Right renal cortex interstitium (tissue), 3 donors: ENCODE data around the gene CACTIN. TPM values are rescaled to one million over a fixed set of nuclear protein-coding genes. Genes with fewer than 3 reads are reported as not detected.
"Not testable (repeated sequence)": the region's sequence is repeated elsewhere in the genome, so short reads cannot be mapped to it uniquely, and the experiment has no call there.

ENCODE experiments used
- DNase-seq, 3 donors: peaks; one replicate each; pipeline ENCODE4 v3.0.0-alpha.2; 2013; ENCODE audit warnings: low read depth in 3 of 3, low spot score in 2 of 3
- polyA plus RNA-seq, 3 donors: library from polyadenylated mRNA; unstranded; fragments of 120-200 nt; gene quantifications; one replicate each; pipeline ENCODE4 v1.2.1, GENCODE V29; 2013; ENCODE audit not compliant: insufficient read length in 3 of 3

Gene CACTIN
- polyA plus RNA-seq, 3 donors: 17.8 to 19.3 (median 18.6) TPM

DNA sequence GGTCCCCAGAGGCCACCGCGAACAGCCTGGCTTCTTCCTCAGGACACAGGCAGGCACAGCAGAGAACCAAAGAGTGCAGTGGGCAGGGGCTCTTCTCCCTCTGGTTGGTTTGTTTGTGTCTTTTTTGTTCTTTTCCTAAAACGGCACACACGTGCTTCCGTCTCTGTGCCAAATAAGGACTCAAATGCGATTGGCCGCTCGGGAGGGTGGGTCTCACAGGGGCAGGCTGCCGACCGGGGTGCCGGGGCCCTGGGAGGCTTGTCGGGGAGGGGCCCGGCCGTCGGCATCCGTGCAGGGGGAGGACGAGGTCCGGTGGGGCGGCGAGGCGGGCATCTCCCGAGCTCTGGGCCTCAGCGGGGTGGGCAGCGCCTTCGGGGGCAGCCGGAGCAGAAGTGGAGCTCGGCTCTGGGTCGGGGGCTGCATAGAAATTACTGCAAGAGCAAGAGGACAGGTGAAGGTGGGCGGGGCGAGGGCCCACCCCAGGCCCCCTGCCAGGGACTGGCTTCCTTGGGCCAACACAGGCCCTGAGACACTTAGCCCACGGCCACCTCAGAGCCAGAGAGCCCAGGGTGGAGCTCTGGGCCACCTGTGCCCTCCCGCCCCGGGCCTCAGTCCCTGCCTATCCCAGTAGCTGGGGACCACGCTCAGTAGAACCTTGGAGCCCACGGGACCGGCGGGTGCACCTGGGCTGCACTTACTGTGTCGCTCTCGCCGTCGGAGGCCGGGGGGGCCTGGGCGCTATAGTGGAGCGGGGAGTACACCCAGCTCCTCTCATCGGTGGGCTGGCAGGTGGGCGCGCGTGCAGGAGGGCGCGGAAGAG is 6.4 kb upstream of the CACTIN start:
- no peak for DNase-seq

DNA sequence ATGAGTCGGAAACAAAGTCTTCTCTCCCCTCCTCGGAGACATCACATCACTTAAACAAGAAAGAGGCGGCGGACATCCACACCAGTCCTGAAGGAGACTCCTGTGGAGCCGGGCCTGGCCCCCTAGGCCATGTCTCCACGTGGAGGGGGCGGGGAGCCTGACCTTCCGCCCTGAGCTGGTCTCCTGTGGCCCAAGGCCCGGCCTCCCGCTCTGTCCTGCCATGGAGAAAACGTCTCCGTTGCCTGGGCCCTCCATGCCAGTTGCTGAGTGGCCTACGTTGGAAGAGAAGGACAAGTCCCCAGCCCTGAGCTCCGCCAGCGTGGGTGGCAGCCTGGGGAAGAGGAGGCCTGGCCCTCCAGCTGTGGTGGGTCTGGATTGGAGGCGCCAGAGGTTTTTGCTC is 5.5 kb upstream of the CACTIN start:
- DNase-seq: no peak

GRCh38 chr19:3631053-3631861 is 4.7 kb upstream of the CACTIN start:
- no peak for DNase-seq

- DNase-seq: not testable (repeated sequence)
Observed at GRCh38 chr19:3628766-3629165, 2.2 kb upstream of the CACTIN start.

- DNase-seq: no peak
Observed at GRCh38 chr19:3627351-3627723, 747 bp upstream of the CACTIN start.

GRCh38 chr19:3625996-3626472 is 556 bp downstream of the CACTIN start:
- DNase-seq: no peak

DNA sequence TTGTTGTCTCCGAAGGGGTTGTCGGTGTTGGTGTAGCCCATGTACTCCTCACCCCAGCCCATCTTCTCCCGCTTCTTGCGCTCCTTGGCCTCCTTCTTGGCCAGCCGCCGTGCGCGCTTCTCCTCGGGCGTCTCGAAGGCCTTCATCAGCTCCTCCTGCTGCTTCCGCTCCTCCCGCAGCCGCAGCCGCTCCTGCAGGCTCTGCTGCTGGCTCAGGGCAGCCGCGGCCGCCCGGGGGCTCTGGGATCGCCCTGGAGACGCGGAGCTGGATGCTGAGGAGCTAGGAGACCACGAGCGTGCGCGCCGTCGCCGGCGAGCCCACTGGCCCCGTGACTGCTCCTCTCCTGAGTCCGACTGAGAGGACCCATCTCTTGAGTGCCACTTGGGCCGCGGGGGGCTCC is 2.9 kb downstream of the CACTIN start:
- no peak for DNase-seq

GRCh38 chr19:3622224-3622623 is 4.4 kb downstream of the CACTIN start:
- DNase-seq: no peak

- DNase-seq: no peak
Observed at GRCh38 chr19:3621689-3622088, 4.9 kb downstream of the CACTIN start.

DNA sequence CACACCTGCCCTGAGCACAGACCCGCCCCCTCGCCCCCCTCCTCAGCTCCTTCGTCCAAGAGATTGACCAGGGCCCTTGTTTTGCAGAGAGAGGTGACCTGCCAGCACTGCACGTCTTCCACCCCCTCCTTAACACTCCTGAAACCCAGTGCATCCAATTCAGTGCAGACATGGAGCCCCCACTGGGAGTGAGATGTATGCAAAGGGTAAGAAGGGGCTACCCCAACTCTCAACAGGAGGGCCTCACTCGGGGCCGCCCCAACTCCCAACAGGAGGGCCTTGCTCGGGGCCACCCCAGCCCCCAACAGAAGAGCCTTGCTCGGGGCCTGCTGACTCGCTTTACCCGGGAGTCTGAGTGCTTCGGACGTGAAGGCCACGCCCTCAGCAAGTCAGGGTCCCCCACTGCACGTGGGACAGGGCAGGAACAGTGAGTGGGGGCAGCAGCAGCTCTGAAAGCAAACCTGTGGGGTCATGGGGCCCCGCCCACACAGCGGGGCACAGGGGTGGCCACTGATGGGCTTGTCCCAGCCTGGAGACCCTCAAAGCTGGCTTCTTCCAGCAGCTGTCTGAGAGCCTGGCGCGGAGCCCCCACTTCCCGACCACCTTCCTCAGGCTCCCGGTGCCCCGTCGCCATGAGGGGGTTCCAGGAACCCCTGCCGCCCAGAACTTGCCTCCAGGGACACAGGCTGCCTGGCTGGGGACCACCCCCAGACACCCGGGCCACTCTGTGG is 5.6 kb downstream of the CACTIN start:
- DNase-seq: no peak

DNA sequence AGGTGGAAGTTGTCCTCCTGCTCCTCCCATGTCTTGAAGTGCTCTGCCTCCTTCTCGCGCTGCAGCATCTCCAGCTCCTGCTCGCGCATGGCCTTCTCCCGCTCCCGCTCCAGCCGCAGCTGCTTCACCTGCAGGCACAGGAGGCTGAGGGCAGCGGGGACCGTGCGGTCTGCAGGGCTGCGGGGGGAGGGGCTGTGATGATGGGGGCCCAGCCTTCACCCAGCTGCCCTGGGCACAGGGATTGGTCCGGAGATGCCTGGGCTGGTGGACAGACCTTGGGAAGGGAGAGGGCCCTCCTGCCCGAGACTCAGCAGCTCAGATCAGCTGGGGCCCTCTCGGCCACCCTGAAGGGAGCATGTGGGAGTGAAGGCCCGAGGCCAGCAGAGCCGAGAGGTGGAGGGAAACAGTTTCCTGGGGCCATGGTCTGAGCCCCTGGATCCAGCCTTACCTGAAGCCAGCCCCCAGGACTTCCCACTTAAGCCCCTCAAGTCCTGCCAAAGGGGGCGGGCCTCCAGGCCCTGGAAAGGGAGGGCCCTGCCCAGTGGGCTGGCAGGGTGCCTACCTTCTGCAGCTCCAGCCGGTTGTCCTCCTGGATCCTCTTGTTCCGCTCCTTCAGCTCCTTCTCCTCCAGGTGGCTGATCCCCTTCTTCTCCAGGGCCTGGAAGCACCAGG is 6.3 kb downstream of the CACTIN start:
- DNase-seq: no peak

DNA sequence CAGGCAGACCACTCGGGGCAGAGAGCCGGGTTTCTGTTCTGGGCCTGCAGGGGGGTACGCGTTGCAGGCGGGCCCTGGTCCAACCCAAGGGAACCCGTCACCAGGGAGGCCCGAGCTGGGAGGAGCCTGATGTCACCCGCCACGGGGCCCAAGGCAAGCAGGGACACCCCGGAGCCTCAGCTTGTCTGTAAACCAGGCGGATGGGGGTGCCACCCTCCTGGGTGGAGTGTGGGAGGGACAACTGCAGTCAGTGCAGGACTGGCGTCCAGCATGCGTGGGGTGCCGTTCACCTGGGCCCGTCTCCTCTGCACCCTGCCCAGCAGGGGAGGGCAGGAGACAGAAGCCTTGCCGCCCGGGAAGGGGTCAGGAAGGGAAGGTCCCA is 7.0 kb downstream of the CACTIN start:
- DNase-seq: no peak

- no peak for DNase-seq
Observed at GRCh38 chr19:3618811-3619630, 7.6 kb downstream of the CACTIN start.

DNA sequence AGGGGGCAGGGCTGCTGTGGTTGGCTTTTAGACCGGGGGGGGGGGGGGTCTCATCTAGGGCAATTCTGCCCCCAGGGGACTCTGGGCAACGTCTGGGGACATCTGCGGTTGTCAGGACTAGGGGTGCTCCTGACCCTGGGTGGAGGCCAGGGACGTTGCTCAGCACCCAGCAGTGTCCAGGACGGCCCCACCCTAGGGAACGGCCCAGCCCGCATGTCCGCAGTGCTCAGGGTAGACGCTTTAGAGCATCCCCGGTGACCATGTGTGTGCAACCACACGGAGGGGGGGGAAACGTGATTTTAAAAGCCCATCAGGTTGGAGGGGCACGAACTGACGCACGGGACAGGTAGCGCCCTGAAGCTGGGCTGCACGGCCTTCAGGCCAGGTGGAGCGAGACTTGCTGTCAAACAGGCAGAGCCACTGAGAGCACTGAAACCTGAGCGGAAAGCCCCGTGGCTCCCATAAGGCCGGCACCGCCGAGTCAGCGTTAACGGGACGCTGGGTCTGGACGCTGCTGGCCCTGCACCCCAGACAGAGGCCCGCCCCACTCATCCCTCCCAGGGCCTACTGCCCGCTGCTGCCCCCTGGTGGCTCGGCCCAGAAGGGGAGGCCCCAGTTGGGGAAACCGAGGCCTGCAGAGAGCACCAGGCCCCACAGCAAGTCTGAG is 8.3 kb downstream of the CACTIN start:
- no peak for DNase-seq

DNA sequence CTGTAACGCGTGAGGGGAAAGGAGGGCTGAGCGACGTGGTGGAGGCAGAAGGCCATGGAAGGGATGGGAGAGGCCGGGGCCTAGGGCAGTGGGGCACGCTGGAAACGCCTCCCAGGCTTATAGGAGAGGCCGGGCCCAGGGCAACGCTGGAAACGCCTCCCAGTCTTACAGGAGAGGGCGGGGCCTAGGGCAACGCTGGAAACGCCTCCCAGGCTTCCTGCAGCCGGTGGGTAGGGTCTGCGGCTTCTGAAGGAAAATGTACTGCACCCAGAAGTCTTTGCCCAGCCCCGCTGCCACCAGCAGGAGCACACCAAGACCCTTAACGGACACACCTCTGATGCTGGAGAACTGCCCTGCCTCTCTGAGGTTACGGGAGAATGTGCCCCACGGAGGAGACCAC is 9.1 kb downstream of the CACTIN start:
- no peak for DNase-seq

DNA sequence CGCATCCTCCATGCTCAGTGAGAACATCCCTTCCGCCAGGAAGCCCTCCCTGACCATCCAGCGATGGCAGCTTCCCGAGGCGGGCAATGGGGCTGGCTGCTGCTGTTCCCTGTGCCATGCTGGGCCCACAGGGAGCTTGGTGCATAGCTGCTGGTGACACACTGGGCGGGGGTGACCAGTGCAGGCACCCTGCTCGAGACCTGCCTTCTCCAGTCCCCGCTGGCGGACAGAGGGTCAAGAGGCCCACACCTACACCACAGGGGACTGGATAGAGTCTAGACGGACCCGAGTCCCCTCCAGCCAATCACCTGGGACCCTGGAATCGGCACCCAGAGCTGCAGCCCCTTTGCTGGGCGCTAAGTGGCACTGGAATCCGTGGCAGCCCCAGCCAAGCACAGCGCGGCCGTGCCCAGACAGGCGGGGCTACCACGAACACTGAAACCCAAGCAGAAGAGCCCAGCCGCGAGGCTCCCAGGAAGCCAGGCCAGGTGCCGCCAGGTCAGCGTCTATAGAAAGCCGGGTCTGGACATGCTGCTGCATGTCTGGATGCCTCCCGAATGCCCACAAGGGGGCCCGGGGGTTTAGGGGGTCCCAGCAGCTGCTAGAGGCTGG is 11.0 kb downstream of the CACTIN start:
- no peak for DNase-seq

GRCh38 chr19:3614858-3615505 is 11.6 kb downstream of the CACTIN start:
- DNase-seq: no peak
